WTC11 (cell line): ENCODE measurements around the gene HYAL2. TPM values are rescaled to one million over a fixed set of nuclear protein-coding genes. Genes with fewer than 3 reads are reported as not detected.

Source experiments
- ATF1 ChIP-seq: sonication (generic); formaldehyde crosslinking; IDR thresholded peaks from 2 replicates; pipeline ENCODE4 v1.8.1; 2023; ENCODE audit warnings: mild to moderate bottlenecking, moderate library complexity, missing genetic modification reagents
- ATF3 ChIP-seq: sonication (generic); formaldehyde crosslinking; conservative IDR thresholded peaks from 2 replicates; pipeline ENCODE4 v1.8.1; 2022; ENCODE audit warnings: mild to moderate bottlenecking, missing genetic modification reagents
- ATF6 ChIP-seq: sonication (generic); formaldehyde crosslinking; IDR thresholded peaks from 2 replicates; pipeline ENCODE4 v1.8.1; 2023; ENCODE audit warnings: mild to moderate bottlenecking, missing genetic modification reagents
- CREB1 ChIP-seq: sonication (generic); formaldehyde crosslinking; IDR thresholded peaks from 2 replicates; pipeline ENCODE4 v1.8.0; 2023; ENCODE audit warnings: mild to moderate bottlenecking, missing genetic modification reagents
- CREM ChIP-seq: sonication (generic); formaldehyde crosslinking; IDR thresholded peaks from 2 replicates; pipeline ENCODE4 v1.8.1; 2022; ENCODE audit warnings: mild to moderate bottlenecking, missing genetic modification reagents, moderate library complexity
- E2F1 ChIP-seq: sonication (generic); formaldehyde crosslinking; IDR thresholded peaks from 2 replicates; pipeline ENCODE4 v1.8.0; 2022; ENCODE audit warnings: mild to moderate bottlenecking, missing genetic modification reagents
- ELF4 ChIP-seq: sonication (generic); formaldehyde crosslinking; IDR thresholded peaks from 2 replicates; pipeline ENCODE4 v1.8.1; 2022; ENCODE audit warnings: low read depth, mild to moderate bottlenecking, moderate library complexity, missing genetic modification reagents
- ERG ChIP-seq: fragments of 250-450 bp; sonication (Bioruptor Pico); IDR thresholded peaks from 2 replicates; pipeline ENCODE4 v1.8.0; 2021; ENCODE audit warnings: mild to moderate bottlenecking
- FOXJ3 ChIP-seq: sonication (generic); formaldehyde crosslinking; IDR thresholded peaks from 2 replicates; pipeline ENCODE4 v1.9.0; 2021; ENCODE audit warnings: missing genetic modification reagents, mild to moderate bottlenecking, borderline replicate concordance
- JAZF1 ChIP-seq: fragments of 250-450 bp; sonication (Bioruptor Pico); IDR thresholded peaks from 2 replicates; pipeline ENCODE4 v1.9.0; 2021; ENCODE audit warnings: moderate library complexity, mild to moderate bottlenecking, inconsistent platforms
- MXD4 ChIP-seq: fragments of 250-450 bp; sonication (Bioruptor Pico); IDR thresholded peaks from 2 replicates; pipeline ENCODE4 v1.8.0; 2021; ENCODE audit warnings: mild to moderate bottlenecking, moderate library complexity, borderline replicate concordance
- OVOL2 ChIP-seq: fragments of 250-450 bp; sonication (Bioruptor Pico); IDR thresholded peaks from 2 replicates; pipeline ENCODE4 v1.9.0; 2021; ENCODE audit warnings: mild to moderate bottlenecking, borderline replicate concordance
- SMAD4 ChIP-seq: sonication (generic); formaldehyde crosslinking; IDR thresholded peaks from 2 replicates; pipeline ENCODE4 v1.8.0; 2022; ENCODE audit warnings: mild to moderate bottlenecking, missing genetic modification reagents
- TEAD4 ChIP-seq: sonication (generic); formaldehyde crosslinking; IDR thresholded peaks from 2 replicates; pipeline ENCODE4 v1.8.0; 2022; ENCODE audit warnings: mild to moderate bottlenecking, missing genetic modification reagents
- ZBTB21 ChIP-seq: sonication (generic); formaldehyde crosslinking; IDR thresholded peaks from 2 replicates; pipeline ENCODE4 v1.8.1; 2023; ENCODE audit warnings: mild to moderate bottlenecking, missing genetic modification reagents, borderline replicate concordance
- ZNF219 ChIP-seq: sonication (generic); formaldehyde crosslinking; IDR thresholded peaks from 2 replicates; pipeline ENCODE4 v1.8.0; 2023; ENCODE audit warnings: missing genetic modification reagents, mild to moderate bottlenecking, borderline replicate concordance
- ZNF232 ChIP-seq: sonication (generic); formaldehyde crosslinking; IDR thresholded peaks from 2 replicates; pipeline ENCODE4 v1.8.0; 2022; ENCODE audit warnings: mild to moderate bottlenecking, missing genetic modification reagents
- ZNF317 ChIP-seq: sonication (generic); formaldehyde crosslinking; IDR thresholded peaks from 2 replicates; pipeline ENCODE4 v1.8.1; 2023; ENCODE audit warnings: low read depth, mild to moderate bottlenecking, moderate library complexity, missing genetic modification reagents, borderline replicate concordance
- ZNF671 ChIP-seq: fragments of 250-450 bp; sonication (Bioruptor Pico); IDR thresholded peaks from 2 replicates; pipeline ENCODE4 v1.8.0; 2021; ENCODE audit warnings: mild to moderate bottlenecking
- total RNA-seq: library from RNA; stranded (reverse); gene quantifications from 3 replicates; pipeline ENCODE4 v1.2.3, GENCODE V29; 2021
- TF ChIP-seq, protein P1 (sequence below): fragments of 200-600 bp; IDR thresholded peaks from 2 replicates; pipeline ENCODE4 v1.8.0; 2022; ENCODE audit warnings: antibody characterized with exemption
- TF ChIP-seq, protein P2 (sequence below): sonication (generic); formaldehyde crosslinking; IDR thresholded peaks from 2 replicates; pipeline ENCODE4 v1.8.0; 2023; ENCODE audit warnings: missing genetic modification reagents, mild to moderate bottlenecking, borderline replicate concordance
- TF ChIP-seq, protein P3 (sequence below): sonication (generic); formaldehyde crosslinking; IDR thresholded peaks from 2 replicates; pipeline ENCODE4 v1.8.0; 2023; ENCODE audit warnings: missing genetic modification reagents
- TF ChIP-seq, protein P4 (sequence below): sonication (generic); formaldehyde crosslinking; IDR thresholded peaks from 2 replicates; pipeline ENCODE4 v1.8.0; 2023; ENCODE audit warnings: mild to moderate bottlenecking, missing genetic modification reagents

The HYAL2 gene
- total RNA-seq, 1 experiment from 2014 or later: 58.0 TPM

DNA sequence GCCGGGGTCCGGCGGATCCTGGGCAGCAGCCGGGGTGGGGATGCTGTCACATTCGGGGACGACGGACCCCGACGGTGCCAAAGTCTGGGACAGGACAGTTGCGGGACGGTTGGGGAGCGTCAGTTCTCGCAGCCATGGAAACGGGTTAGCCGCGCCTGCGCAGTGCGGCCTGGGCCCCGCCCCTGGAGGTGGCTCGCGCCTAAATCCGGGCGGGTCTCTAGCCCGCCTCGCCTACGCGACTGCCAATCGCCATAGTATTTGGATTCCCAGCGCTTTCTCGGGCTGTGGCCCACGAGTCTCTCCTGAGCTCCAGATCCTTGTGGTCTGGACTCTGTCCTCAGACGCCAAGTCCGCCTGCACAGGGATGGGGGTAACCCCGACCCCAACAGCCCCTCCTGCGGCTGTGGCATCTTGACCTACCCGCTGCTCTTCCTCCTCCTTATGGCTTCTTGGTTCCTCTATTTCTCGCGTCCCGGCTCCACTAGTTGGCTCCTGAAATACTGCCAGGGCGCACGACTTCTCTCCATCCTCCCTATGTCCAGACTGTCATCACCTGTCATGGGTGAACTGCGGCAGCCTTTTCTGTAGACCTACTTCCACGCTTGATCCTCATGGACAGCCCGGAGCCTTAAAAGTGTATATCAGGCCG, 23.2 kb upstream of the HYAL2 start, which contains the start of gene ZMYND10 (continued):
- TF ChIP-seq MXD4 (CRISPR knock-in tag): no peak
- TF ChIP-seq SMAD4: no peak
- no peak for TF ChIP-seq OVOL2
- no peak for TF ChIP-seq ZNF317
- TF ChIP-seq ATF1: no peak
- TF ChIP-seq ERG (CRISPR knock-in tag): no peak
- TF ChIP-seq ZNF232 (CRISPR knock-in tag): 0 out of 2 replicates have a peak, but pooled peaks have one; percentile 15
- TF ChIP-seq ELF4: no peak
- no peak for TF ChIP-seq ATF6
- no peak for TF ChIP-seq FOXJ3 (CRISPR knock-in tag)
- no peak for TF ChIP-seq ATF3 (CRISPR knock-in tag)
- no peak for TF ChIP-seq E2F1
- no peak for TF ChIP-seq TEAD4
- TF ChIP-seq, protein P1, sequence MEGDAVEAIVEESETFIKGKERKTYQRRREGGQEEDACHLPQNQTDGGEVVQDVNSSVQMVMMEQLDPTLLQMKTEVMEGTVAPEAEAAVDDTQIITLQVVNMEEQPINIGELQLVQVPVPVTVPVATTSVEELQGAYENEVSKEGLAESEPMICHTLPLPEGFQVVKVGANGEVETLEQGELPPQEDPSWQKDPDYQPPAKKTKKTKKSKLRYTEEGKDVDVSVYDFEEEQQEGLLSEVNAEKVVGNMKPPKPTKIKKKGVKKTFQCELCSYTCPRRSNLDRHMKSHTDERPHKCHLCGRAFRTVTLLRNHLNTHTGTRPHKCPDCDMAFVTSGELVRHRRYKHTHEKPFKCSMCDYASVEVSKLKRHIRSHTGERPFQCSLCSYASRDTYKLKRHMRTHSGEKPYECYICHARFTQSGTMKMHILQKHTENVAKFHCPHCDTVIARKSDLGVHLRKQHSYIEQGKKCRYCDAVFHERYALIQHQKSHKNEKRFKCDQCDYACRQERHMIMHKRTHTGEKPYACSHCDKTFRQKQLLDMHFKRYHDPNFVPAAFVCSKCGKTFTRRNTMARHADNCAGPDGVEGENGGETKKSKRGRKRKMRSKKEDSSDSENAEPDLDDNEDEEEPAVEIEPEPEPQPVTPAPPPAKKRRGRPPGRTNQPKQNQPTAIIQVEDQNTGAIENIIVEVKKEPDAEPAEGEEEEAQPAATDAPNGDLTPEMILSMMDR: no peak
- TF ChIP-seq JAZF1 (CRISPR knock-in tag): no peak
- no peak for TF ChIP-seq ZNF219 (CRISPR knock-in tag)
- TF ChIP-seq, protein P2, sequence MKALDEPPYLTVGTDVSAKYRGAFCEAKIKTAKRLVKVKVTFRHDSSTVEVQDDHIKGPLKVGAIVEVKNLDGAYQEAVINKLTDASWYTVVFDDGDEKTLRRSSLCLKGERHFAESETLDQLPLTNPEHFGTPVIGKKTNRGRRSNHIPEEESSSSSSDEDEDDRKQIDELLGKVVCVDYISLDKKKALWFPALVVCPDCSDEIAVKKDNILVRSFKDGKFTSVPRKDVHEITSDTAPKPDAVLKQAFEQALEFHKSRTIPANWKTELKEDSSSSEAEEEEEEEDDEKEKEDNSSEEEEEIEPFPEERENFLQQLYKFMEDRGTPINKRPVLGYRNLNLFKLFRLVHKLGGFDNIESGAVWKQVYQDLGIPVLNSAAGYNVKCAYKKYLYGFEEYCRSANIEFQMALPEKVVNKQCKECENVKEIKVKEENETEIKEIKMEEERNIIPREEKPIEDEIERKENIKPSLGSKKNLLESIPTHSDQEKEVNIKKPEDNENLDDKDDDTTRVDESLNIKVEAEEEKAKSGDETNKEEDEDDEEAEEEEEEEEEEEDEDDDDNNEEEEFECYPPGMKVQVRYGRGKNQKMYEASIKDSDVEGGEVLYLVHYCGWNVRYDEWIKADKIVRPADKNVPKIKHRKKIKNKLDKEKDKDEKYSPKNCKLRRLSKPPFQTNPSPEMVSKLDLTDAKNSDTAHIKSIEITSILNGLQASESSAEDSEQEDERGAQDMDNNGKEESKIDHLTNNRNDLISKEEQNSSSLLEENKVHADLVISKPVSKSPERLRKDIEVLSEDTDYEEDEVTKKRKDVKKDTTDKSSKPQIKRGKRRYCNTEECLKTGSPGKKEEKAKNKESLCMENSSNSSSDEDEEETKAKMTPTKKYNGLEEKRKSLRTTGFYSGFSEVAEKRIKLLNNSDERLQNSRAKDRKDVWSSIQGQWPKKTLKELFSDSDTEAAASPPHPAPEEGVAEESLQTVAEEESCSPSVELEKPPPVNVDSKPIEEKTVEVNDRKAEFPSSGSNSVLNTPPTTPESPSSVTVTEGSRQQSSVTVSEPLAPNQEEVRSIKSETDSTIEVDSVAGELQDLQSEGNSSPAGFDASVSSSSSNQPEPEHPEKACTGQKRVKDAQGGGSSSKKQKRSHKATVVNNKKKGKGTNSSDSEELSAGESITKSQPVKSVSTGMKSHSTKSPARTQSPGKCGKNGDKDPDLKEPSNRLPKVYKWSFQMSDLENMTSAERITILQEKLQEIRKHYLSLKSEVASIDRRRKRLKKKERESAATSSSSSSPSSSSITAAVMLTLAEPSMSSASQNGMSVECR (CRISPR knock-in tag): no peak; the same call in 1 of the 2 replicates
- TF ChIP-seq CREM (CRISPR knock-in tag): no peak
- TF ChIP-seq, protein P3, sequence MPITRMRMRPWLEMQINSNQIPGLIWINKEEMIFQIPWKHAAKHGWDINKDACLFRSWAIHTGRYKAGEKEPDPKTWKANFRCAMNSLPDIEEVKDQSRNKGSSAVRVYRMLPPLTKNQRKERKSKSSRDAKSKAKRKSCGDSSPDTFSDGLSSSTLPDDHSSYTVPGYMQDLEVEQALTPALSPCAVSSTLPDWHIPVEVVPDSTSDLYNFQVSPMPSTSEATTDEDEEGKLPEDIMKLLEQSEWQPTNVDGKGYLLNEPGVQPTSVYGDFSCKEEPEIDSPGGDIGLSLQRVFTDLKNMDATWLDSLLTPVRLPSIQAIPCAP: 0 out of 2 replicates have a peak, but pooled peaks have one; percentile 40
- TF ChIP-seq, protein P4, sequence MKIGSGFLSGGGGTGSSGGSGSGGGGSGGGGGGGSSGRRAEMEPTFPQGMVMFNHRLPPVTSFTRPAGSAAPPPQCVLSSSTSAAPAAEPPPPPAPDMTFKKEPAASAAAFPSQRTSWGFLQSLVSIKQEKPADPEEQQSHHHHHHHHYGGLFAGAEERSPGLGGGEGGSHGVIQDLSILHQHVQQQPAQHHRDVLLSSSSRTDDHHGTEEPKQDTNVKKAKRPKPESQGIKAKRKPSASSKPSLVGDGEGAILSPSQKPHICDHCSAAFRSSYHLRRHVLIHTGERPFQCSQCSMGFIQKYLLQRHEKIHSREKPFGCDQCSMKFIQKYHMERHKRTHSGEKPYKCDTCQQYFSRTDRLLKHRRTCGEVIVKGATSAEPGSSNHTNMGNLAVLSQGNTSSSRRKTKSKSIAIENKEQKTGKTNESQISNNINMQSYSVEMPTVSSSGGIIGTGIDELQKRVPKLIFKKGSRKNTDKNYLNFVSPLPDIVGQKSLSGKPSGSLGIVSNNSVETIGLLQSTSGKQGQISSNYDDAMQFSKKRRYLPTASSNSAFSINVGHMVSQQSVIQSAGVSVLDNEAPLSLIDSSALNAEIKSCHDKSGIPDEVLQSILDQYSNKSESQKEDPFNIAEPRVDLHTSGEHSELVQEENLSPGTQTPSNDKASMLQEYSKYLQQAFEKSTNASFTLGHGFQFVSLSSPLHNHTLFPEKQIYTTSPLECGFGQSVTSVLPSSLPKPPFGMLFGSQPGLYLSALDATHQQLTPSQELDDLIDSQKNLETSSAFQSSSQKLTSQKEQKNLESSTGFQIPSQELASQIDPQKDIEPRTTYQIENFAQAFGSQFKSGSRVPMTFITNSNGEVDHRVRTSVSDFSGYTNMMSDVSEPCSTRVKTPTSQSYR: no peak
- TF ChIP-seq CREB1: no peak
- no peak for TF ChIP-seq ZBTB21
- no peak for TF ChIP-seq ZNF671 (CRISPR knock-in tag)
